Activated naive CD8-positive, alpha-beta T cell (primary cell): ENCODE results near the gene DDX3X.
"Not testable (repeated sequence)": the region's sequence is repeated elsewhere in the genome, so short reads cannot be mapped to it uniquely, and the experiment has no call there.

Source experiments
- H3K27ac Mint-ChIP-seq: one replicate; pipeline ENCODE4 v1.8.0; 2021; ENCODE audit warnings: mixed read lengths
- H3K27me3 Mint-ChIP-seq: one replicate; pipeline ENCODE4 v1.8.0; 2021; ENCODE audit warnings: mixed read lengths
- H3K36me3 Mint-ChIP-seq: one replicate; pipeline ENCODE4 v1.8.0; 2021; ENCODE audit warnings: mixed read lengths
- H3K4me1 Mint-ChIP-seq: one replicate; pipeline ENCODE4 v1.8.0; 2021; ENCODE audit warnings: low read depth, mixed read lengths
- H3K4me3 Mint-ChIP-seq: one replicate; pipeline ENCODE4 v1.8.0; 2021; ENCODE audit warnings: mild to moderate bottlenecking, mixed read lengths
- H3K9me3 Mint-ChIP-seq: one replicate; pipeline ENCODE4 v1.8.0; 2021; ENCODE audit warnings: low read depth, mixed read lengths

Gene DDX3X

GRCh38 chrX:41314881-41315280 is 19.1 kb upstream of the DDX3X start:
- Mint-ChIP-seq H3K27ac (no peak overlapping the region), H3K36me3 (no peaks in the 10 kb centered on the region), H3K27me3 (no peaks in the 10 kb centered on the region), H3K4me1 (no peaks in the 10 kb centered on the region), H3K9me3 (no peaks in the 10 kb centered on the region), H3K4me3 (no peak overlapping the region)

GRCh38 chrX:41316266-41316665 is 17.7 kb upstream of the DDX3X start:
- not testable (repeated sequence) for H3K27me3 Mint-ChIP-seq, H3K36me3 Mint-ChIP-seq, H3K27ac Mint-ChIP-seq, H3K9me3 Mint-ChIP-seq, H3K4me1 Mint-ChIP-seq, H3K4me3 Mint-ChIP-seq

- H3K36me3 Mint-ChIP-seq = no peaks in the 10 kb centered on the region
- H3K4me1 Mint-ChIP-seq = no peaks in the 10 kb centered on the region
- H3K27ac Mint-ChIP-seq = no peak overlapping the region
- no peak overlapping the region for H3K4me3 Mint-ChIP-seq
- no peaks in the 10 kb centered on the region for H3K27me3 Mint-ChIP-seq
- H3K9me3 Mint-ChIP-seq = no peaks in the 10 kb centered on the region
Measured at GRCh38 chrX:41317477-41318208, 16.3 kb upstream of the DDX3X start.

- no peaks in the 10 kb centered on the region for H3K27me3 Mint-ChIP-seq
- no peaks in the 10 kb centered on the region for H3K4me1 Mint-ChIP-seq
- H3K36me3 Mint-ChIP-seq = no peaks in the 10 kb centered on the region
- no peaks in the 10 kb centered on the region for H3K9me3 Mint-ChIP-seq
- H3K27ac Mint-ChIP-seq = no peak overlapping the region
- no peak overlapping the region for H3K4me3 Mint-ChIP-seq
Measured at GRCh38 chrX:41320393-41320792, 13.6 kb upstream of the DDX3X start.

GRCh38 chrX:41322821-41323603 is 10.9 kb upstream of the DDX3X start:
- Mint-ChIP-seq H3K4me3 (no peak overlapping the region), H3K27me3 (no peaks in the 10 kb centered on the region), H3K27ac (no peak overlapping the region), H3K9me3 (no peaks in the 10 kb centered on the region), H3K4me1 (no peaks in the 10 kb centered on the region), H3K36me3 (no peaks in the 10 kb centered on the region)

- H3K4me1 Mint-ChIP-seq = peaks cover 15% of the 10 kb centered on the region
- H3K4me3 Mint-ChIP-seq = no peak overlapping the region
- no peaks in the 10 kb centered on the region for H3K9me3 Mint-ChIP-seq
- H3K27ac Mint-ChIP-seq = no peak overlapping the region
- no peaks in the 10 kb centered on the region for H3K36me3 Mint-ChIP-seq
- H3K27me3 Mint-ChIP-seq = no peaks in the 10 kb centered on the region
Measured at GRCh38 chrX:41326431-41326830, 7.5 kb upstream of the DDX3X start.

GRCh38 chrX:41327341-41327740 is 6.6 kb upstream of the DDX3X start:
- no peak overlapping the region for H3K4me3 Mint-ChIP-seq
- peaks cover 20% of the 10 kb centered on the region for H3K4me1 Mint-ChIP-seq
- H3K27me3 Mint-ChIP-seq = no peaks in the 10 kb centered on the region
- no peaks in the 10 kb centered on the region for H3K36me3 Mint-ChIP-seq
- no peaks in the 10 kb centered on the region for H3K9me3 Mint-ChIP-seq
- H3K27ac Mint-ChIP-seq = no peak overlapping the region

- Mint-ChIP-seq H3K9me3 (no peaks in the 10 kb centered on the region), H3K4me3 (no peak overlapping the region), H3K27me3 (no peaks in the 10 kb centered on the region), H3K4me1 (peaks cover 20% of the 10 kb centered on the region), H3K36me3 (no peaks in the 10 kb centered on the region), H3K27ac (no peak overlapping the region)
Measured at GRCh38 chrX:41329101-41329500, 4.9 kb upstream of the DDX3X start.

GRCh38 chrX:41332005-41332404 is 2.0 kb upstream of the DDX3X start:
- Mint-ChIP-seq H3K27ac (peak overlapping the region; percentile 100), H3K4me3 (peak overlapping the region; percentile 97), H3K4me1 (peaks cover 20% of the 10 kb centered on the region), H3K9me3 (no peaks in the 10 kb centered on the region), H3K36me3 (peaks cover 4% of the 10 kb centered on the region), H3K27me3 (no peaks in the 10 kb centered on the region)

GRCh38 chrX:41332408-41333002 is 1.5 kb upstream of the DDX3X start:
- Mint-ChIP-seq H3K36me3 (peaks cover 4% of the 10 kb centered on the region), H3K27ac (peak overlapping the region; percentile 100), H3K4me3 (peak overlapping the region; percentile 97), H3K4me1 (peaks cover 20% of the 10 kb centered on the region), H3K27me3 (no peaks in the 10 kb centered on the region), H3K9me3 (no peaks in the 10 kb centered on the region)

- peaks cover 25% of the 10 kb centered on the region for H3K4me1 Mint-ChIP-seq
- H3K9me3 Mint-ChIP-seq = no peaks in the 10 kb centered on the region
- H3K36me3 Mint-ChIP-seq = peaks cover 4% of the 10 kb centered on the region
- H3K4me3 Mint-ChIP-seq = peak overlapping the region; percentile 97
- no peaks in the 10 kb centered on the region for H3K27me3 Mint-ChIP-seq
- peak overlapping the region; percentile 100 for H3K27ac Mint-ChIP-seq
Measured at GRCh38 chrX:41333003-41333743, 789 bp upstream of the DDX3X start.

GRCh38 chrX:41334363-41335197 is 618 bp downstream of the DDX3X start:
- Mint-ChIP-seq H3K27ac (peak overlapping the region; percentile 100), H3K27me3 (no peaks in the 10 kb centered on the region), H3K36me3 (peaks cover 10% of the 10 kb centered on the region), H3K4me3 (peak overlapping the region; percentile 97), H3K4me1 (peaks cover 35% of the 10 kb centered on the region), H3K9me3 (no peaks in the 10 kb centered on the region)

- peaks cover 11% of the 10 kb centered on the region for H3K36me3 Mint-ChIP-seq
- peak overlapping the region; percentile 97 for H3K4me3 Mint-ChIP-seq
- H3K27ac Mint-ChIP-seq = peak overlapping the region; percentile 93
- H3K4me1 Mint-ChIP-seq = peaks cover 33% of the 10 kb centered on the region
- no peaks in the 10 kb centered on the region for H3K27me3 Mint-ChIP-seq
- H3K9me3 Mint-ChIP-seq = no peaks in the 10 kb centered on the region
Measured at GRCh38 chrX:41335198-41335957, 1.4 kb downstream of the DDX3X start.

- Mint-ChIP-seq H3K27me3 (no peaks in the 10 kb centered on the region), H3K27ac (peak overlapping the region; percentile 93), H3K36me3 (peaks cover 11% of the 10 kb centered on the region), H3K9me3 (no peaks in the 10 kb centered on the region), H3K4me3 (peak overlapping the region; percentile 97), H3K4me1 (peaks cover 34% of the 10 kb centered on the region)
Measured at GRCh38 chrX:41335958-41336331, 2.0 kb downstream of the DDX3X start.
